ENCODE results near the gene MAPKAP1.

DNA sequence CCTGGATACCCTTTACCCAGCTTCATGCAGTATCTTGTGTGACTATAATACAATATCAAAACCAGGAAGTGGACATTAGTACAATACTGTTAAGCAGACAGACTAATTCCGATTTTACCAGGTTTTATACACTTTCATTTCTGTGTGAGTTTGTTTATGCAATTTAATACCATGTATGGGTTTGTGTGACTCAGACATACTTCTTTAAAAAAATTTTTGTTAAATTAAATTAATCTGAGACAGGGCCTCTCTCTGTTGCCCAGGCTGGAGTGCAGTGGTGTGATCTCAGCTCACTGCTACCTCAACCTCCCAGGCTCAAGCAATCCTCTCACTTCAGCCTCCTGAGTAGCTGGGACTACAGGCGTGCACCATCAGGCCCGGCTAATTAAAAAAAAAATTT is 288.6 kb downstream of the MAPKAP1 start:
- TF ChIP-seq EP300 (IDR thresholded peaks at IDR 0.05) (no peak), POLR2A (IDR thresholded peaks at IDR 0.05) (no peak)
- TF ChIP-seq, protein P1, sequence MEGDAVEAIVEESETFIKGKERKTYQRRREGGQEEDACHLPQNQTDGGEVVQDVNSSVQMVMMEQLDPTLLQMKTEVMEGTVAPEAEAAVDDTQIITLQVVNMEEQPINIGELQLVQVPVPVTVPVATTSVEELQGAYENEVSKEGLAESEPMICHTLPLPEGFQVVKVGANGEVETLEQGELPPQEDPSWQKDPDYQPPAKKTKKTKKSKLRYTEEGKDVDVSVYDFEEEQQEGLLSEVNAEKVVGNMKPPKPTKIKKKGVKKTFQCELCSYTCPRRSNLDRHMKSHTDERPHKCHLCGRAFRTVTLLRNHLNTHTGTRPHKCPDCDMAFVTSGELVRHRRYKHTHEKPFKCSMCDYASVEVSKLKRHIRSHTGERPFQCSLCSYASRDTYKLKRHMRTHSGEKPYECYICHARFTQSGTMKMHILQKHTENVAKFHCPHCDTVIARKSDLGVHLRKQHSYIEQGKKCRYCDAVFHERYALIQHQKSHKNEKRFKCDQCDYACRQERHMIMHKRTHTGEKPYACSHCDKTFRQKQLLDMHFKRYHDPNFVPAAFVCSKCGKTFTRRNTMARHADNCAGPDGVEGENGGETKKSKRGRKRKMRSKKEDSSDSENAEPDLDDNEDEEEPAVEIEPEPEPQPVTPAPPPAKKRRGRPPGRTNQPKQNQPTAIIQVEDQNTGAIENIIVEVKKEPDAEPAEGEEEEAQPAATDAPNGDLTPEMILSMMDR (IDR thresholded peaks at IDR 0.05), result no peak

Measured in gastroesophageal sphincter (tissue), 3 donors.